ENCODE measurements around the gene DNAJC7.
"Not testable (repeated sequence)": the region's sequence is repeated elsewhere in the genome, so short reads cannot be mapped to it uniquely, and the experiment has no call there.

DNAJC7 gene

DNA sequence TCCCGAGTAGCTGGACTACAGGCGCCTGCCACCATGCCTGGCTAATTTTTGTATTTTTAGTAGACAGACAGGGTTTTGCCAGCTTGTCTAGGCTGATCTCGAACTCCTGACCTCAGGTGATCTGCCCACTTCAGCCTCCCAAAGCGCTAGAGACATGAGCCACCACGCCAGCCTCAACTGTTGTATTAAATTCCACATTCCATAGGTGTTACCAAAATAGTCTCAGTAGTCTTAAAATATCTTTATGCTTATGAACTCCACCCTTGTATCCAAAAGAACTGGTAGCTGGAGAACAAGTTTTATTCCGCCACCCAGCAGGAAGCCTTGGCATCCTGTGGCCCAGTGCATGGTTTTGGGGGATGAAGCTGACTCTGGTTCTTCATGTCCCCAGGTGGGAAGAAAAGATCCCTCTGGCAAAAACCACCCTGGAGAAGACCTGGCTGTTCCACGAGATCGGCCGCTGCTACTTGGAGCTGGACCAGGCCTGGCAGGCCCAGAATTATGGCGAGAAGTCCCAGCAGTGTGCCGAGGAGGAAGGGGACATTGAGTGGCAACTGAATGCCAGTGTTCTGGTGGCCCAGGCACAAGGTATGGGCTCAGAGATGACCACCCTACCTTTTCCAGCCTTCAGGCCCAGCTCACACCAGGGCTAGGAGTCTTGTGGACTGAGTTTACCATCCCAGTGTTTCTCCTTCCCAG, 68.3 kb downstream of the DNAJC7 start:
- no peak for DNase-seq

DNA sequence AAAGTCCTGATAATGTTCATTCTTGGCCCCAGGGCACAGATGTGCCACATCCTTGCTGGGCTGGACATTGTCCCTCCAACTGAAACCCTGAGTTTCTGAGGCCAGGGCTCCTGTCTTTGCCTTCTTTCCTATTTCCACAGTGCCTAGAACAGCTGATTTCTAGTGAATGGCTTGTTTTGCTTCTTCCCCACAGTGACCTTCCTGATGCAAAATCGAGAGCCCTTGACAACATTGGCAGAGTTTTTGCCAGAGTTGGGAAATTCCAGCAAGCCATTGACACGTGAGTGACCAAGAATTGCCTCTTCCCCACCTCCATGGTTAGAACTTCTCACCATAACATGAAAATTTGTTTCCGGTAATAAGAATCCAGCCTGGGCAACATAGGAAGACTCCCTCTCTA, 72.3 kb downstream of the DNAJC7 start:
- no peak for DNase-seq

GRCh38 chr17:41943492-41943891, 73.7 kb downstream of the DNAJC7 start:
- no peak for DNase-seq

DNA sequence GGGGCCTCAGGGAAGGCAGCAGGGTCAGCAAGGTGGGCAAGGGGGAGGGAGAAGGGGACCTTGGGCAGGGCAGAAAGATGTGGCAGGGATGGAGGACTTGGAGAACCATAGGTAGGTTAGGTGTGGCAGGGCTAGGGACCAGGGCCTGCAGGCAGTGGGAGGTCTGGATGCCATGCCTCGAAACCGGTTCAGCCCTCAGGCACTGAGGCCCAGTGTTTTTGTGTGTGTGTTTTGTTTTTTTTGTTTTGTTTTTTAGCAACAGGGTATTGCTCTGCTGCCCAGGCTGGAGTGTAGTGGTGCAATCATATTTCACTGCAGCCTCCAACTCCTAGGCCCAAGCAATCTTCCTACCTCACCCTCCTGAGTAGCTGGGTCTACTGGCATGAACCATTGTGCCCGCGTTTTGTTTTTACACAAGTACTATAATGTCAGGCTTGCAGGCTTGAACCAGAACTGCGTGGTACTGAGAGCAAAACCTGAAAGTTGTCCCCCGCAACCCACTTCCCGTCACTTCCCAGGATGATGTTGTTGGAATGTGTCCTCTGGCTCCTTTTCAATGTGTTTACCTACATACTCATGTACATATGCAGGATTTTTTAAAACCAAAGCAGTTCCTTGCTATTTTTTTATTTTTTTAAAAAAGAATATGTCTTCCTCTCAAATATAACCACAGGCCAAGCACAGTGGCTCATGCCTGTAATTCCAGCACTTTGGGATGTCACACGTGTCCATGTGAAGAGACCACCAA, 74.4 kb downstream of the DNAJC7 start:
- no peak for DNase-seq

DNA sequence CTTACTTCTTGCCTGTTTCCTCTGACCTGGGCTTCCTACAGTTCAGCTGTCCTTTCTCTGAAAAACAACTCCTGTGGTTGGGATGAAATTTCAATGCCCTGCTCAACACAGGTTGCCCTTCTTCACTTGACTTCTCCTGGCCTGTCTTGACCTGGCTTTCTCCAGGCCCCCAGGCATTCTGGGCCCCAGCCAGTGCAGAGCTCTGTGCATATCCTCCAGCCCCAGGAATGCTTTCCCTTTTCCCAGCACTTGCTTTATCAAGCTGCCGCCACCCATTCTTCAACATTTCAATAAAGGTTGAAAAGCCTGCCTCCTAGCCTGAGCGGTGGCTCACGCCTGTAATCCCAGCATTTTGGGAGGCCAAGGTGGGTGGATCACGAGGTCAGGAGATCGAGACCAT, 76.1 kb downstream of the DNAJC7 start:
- no peak for DNase-seq

- DNase-seq: no peak
Measured at GRCh38 chr17:41939693-41940090, 77.5 kb downstream of the DNAJC7 start.

GRCh38 chr17:41939044-41939692, 78.1 kb downstream of the DNAJC7 start:
- no peak for DNase-seq

DNA sequence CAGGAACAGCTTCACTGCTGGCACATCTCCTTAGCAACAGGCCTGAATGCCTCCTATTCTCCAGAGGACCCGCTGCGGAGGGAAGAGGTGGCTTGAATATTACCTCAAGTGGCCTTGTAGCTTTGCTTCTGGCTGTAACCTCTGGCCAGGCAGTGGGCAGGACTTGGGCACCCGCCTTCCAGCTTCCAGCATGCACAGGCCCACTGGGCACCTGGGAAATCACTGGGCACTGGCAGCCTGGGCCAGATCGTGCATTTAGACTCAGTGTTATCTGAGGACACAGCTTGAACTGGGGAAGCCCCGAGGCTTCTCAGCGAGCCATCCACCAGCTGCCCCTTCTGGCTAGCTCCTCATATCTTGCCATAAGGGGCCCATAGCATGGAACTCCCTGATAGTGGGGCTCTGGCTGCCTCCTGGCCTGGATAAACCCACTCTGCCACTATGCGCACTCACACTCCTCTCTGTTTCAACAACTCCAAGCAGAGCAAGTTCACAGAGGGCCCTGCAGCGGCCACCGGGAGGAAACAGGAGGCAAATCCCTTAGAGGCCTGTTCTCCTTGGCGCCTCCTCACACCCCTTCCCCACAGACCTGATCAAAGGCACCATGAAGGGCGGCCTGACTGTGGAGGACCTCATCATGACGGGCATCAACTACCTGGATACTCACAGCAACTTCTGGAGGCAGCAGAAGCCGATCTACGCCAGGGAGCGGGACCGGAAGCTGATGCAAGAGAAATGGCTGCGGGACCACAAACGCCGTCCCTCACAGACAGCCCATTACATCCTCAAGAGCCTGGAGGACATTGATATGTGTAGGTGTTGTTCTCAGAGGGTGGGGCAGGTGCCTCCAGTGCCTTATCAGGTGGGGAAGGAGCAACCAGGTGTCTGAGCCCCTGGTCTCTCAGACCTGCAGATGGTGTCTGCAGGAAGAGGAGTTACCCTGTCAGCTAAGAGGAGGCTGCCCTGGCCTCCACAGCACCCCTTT, 79.0 kb downstream of the DNAJC7 start:
- no peak for DNase-seq

DNA sequence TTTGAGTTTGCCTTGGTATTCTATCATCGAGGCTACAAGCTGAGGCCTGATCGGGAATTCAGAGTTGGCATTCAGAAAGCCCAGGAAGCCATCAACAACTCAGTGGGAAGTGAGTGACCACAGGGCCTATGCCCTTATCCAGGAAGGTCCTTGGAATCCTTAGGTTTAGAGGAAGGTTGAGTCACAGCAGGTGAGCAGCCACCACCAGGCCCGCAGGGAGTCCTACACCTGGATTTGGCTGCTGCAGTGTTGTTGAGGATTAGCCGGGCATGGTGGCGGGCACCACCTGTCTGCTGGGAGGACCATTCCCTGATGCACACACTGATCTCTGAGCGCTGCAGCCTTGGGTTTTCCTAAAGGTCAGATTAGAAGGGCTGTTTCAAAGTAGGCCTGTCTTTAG, 81.6 kb downstream of the DNAJC7 start:
- DNase-seq: no peak

DNA sequence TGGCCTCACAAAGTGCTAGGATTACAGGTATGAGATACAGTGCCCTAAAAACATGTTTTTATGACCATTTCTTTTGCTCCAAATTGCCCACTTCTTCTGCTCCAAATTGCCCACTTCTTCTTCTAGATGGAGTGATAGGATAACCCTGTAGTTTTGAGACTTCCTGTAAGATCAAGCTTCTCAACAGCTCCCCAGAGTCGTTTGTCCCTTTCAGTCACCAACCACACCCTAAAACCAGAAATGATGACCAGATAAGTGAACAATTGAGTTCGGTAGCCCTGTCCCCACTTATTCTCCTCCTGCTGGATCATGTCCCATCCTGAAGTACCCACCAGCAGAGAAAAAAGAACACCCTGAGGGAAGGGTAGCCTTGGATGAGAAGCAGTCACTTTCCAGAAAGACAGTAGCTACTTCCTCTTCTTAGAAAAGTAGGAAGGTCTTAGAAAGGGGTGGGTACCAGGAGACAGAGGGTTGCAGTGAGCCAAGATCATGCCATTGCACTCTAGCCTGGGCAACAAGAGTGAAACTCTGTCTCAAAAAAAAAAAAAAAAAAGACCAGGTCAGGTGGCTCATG, 84.3 kb downstream of the DNAJC7 start:
- DNase-seq: no peak

DNA sequence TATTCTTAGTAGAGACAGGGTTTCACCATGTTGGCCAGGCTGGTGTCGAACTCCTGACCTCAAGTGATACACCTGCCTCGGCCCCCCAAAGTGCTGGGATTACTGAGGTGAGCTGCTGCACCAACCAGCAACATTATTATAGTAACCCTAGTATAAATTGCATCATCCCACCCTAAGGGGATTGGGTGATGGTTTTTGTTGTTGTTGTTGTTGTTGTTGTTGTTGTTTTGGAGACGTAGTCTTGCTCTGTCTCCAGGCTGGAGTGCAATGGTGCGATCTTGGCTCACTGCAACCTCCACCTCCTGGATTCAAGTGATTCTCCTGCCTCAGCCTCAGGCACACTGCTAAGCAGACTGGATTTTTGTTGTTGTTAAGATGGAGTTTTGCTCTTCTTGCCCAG, 85.5 kb downstream of the DNAJC7 start:
- DNase-seq: not testable (repeated sequence)

DNA sequence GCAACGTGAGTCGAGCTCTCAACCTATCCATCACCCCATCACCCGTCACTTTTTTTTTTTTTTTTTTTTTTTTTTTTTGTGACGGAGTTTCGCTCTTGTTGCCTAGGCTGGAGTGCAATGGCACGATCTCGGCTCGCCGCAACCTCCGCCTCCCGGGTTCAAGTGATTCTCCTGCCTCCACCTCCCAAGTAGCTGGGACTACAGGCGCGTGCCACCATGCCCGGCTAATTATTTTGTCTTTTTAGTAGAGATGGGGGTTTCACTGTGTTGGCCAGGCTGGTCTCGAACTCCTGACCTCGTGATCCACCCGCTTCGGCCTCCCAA, 86.4 kb downstream of the DNAJC7 start:
- not testable (repeated sequence) for DNase-seq

- DNase-seq: peak; percentile 97
Measured at GRCh38 chr17:41930009-41930832, 87.0 kb downstream of the DNAJC7 start, which contains the start of gene ODAD4. TSS of gene ODAD4 (plus strand) at chr17:41930617. CDS start at chr17:41930724, 107 bp downstream.

GRCh38 chr17:41928693-41929251, 88.5 kb downstream of the DNAJC7 start:
- DNase-seq: no peak

Measured in CD4-positive, alpha-beta T cell treated with Interleukin-15 for 1 hour (primary cell).